SK-N-SH treated with all-trans-retinoic acid at 6 μM for 48 hours (cell line): Measurements from ENCODE around the gene TCFL5.

Experiments used
- ARNTL ChIP-seq: fragments of 450-650 bp; formaldehyde crosslinking; IDR thresholded peaks from 2 replicates; pipeline ENCODE4 v1.5.0; 2020; ENCODE audit warnings: low read depth, mild to moderate bottlenecking, moderate library complexity, borderline replicate concordance
- CSDC2 ChIP-seq: fragments of 250-450 bp; sonication (Bioruptor Pico); IDR thresholded peaks from 2 replicates; pipeline ENCODE4 v1.5.0; 2020; ENCODE audit warnings: mild to moderate bottlenecking, moderate library complexity
- ESRRG ChIP-seq: fragments of 250-450 bp; sonication (Bioruptor Pico); IDR thresholded peaks from 2 replicates; pipeline ENCODE4 v1.6.1; 2021; ENCODE audit warnings: mild to moderate bottlenecking
- ISL1 ChIP-seq: fragments of 250-450 bp; sonication (Bioruptor Pico); IDR thresholded peaks from 2 replicates; pipeline ENCODE4 v2.1.2; 2022; ENCODE audit warnings: mild to moderate bottlenecking, moderate library complexity
- TOX ChIP-seq: fragments of 250-450 bp; sonication (Bioruptor Pico); IDR thresholded peaks from 2 replicates; pipeline ENCODE4 v1.8.0; 2021; ENCODE audit warnings: mild to moderate bottlenecking, moderate library complexity, borderline replicate concordance
- ZFP3 ChIP-seq: fragments of 250-450 bp; sonication (Bioruptor Pico); IDR thresholded peaks from 2 replicates; pipeline ENCODE4 v1.5.0; 2020; ENCODE audit warnings: mild to moderate bottlenecking, moderate library complexity
- ZFP30 ChIP-seq: fragments of 450-650 bp; formaldehyde crosslinking; IDR thresholded peaks from 2 replicates; pipeline ENCODE4 v1.5.0; 2022; ENCODE audit warnings: mild to moderate bottlenecking, moderate library complexity
- ZNF565 ChIP-seq: fragments of 450-650 bp; formaldehyde crosslinking; conservative IDR thresholded peaks from 2 replicates; pipeline ENCODE4 v1.5.0; 2020; ENCODE audit warnings: low read depth, mild to moderate bottlenecking, moderate library complexity
- ZNF70 ChIP-seq: fragments of 450-650 bp; formaldehyde crosslinking; IDR thresholded peaks from 2 replicates; pipeline ENCODE4 v1.5.0; 2020; ENCODE audit warnings: mild to moderate bottlenecking, moderate library complexity
- TF ChIP-seq, protein P1 (sequence below): fragments of 250-450 bp; sonication (Bioruptor Pico); IDR thresholded peaks from 2 replicates; pipeline ENCODE4 v1.8.0; 2020; ENCODE audit warnings: mild to moderate bottlenecking, moderate library complexity, borderline replicate concordance

GRCh38 chr20:62901891-62902290, 40.3 kb upstream of the TCFL5 start:
- no peak for TF ChIP-seq ARNTL (CRISPR knock-in tag)
- TF ChIP-seq ZNF70 (CRISPR knock-in tag) = no peak
- no peak for TF ChIP-seq ZFP3 (CRISPR knock-in tag)
- TF ChIP-seq CSDC2 = no peak
- no peak for TF ChIP-seq TOX (CRISPR knock-in tag)
- TF ChIP-seq ESRRG (CRISPR knock-in tag) = no peak
- no peak for TF ChIP-seq ZFP30 (CRISPR knock-in tag)
- TF ChIP-seq ISL1 (CRISPR knock-in tag) = no peak
- TF ChIP-seq, protein P1, sequence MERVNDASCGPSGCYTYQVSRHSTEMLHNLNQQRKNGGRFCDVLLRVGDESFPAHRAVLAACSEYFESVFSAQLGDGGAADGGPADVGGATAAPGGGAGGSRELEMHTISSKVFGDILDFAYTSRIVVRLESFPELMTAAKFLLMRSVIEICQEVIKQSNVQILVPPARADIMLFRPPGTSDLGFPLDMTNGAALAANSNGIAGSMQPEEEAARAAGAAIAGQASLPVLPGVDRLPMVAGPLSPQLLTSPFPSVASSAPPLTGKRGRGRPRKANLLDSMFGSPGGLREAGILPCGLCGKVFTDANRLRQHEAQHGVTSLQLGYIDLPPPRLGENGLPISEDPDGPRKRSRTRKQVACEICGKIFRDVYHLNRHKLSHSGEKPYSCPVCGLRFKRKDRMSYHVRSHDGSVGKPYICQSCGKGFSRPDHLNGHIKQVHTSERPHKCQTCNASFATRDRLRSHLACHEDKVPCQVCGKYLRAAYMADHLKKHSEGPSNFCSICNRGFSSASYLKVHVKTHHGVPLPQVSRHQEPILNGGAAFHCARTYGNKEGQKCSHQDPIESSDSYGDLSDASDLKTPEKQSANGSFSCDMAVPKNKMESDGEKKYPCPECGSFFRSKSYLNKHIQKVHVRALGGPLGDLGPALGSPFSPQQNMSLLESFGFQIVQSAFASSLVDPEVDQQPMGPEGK (CRISPR knock-in tag) = no peak
- no peak for TF ChIP-seq ZNF565 (CRISPR knock-in tag)
